ENCODE results near the gene ITFG2. TPM values are rescaled to one million over a fixed set of nuclear protein-coding genes. Genes with fewer than 3 reads are reported as not detected.
A peak's percentile ranks its signal among the peaks of the same experiment; 100 is the strongest.

Gene ITFG2
- total and polyA plus RNA-seq, 9 of the 15 experiments (the other 6 are each of a cell fraction or from before 2014, with no cell fraction given), result 15.0 to 22.8 (median 19.4) TPM

- TF ChIP-seq LARP7 (IDR thresholded peaks at IDR 0.05), result no peak
Observed at GRCh38 chr12:2793561-2793960, 18.9 kb upstream of the ITFG2 start (continued).

GRCh38 chr12:2794191-2794735 is 18.2 kb upstream of the ITFG2 start:
- ChIA-PET POLR2A (interaction anchor here (0.5 to 1.0 kb wide), 2 partner anchors 9 to 382 kb away, joined by 3 read pairs; no protein-coding TSS in a partner anchor), CTCF (ENCODE audit: low intra/inter-chr PET ratio) (no interaction called here)
- H3K9ac ChIP-seq (ENCODE audit: insufficient read depth in 1 of 2, low read depth in 2 of 2, low read length in 2 of 2), result peak overlapping the region in 1 of 2 experiments; percentile 51; a peak in 1 of 4 replicates
- H3K36me3 ChIP-seq (ENCODE audit: control insufficient read depth, insufficient read depth, low read length), result peaks cover 34% of the 10 kb centered on the region
- no peaks in the 10 kb centered on the region for H3K9me3 ChIP-seq (replicated peaks; ENCODE audit: control insufficient read depth, insufficient read depth, low read depth, low read length)
- in situ Hi-C loops (cut with MboI), result no loop called here
- no peak overlapping the region; the same call in 1 of the 2 replicates for H3K4me2 ChIP-seq (ENCODE audit: insufficient read depth, low read length)
- peaks cover 18 to 38% of the 10 kb centered on the region in 2 experiments; a peak in 4 of 5 replicates for H3K4me1 ChIP-seq (replicated peaks in 1 of 2; ENCODE audit: control insufficient read depth in 2 of 2, insufficient read depth in 2 of 2, low read length in 2 of 2)
- peak in 1 of 4 experiments; percentile 14 for DNase-seq (ENCODE audit: extremely low read depth in 1 of 4, low spot score in 3 of 4)
- no peaks in the 10 kb centered on the region for H3K9me1 ChIP-seq (ENCODE audit: control insufficient read depth, insufficient read depth, low read length)
- no peak; the same call in 2 of the 3 replicates for ATAC-seq
- H3K27me3 ChIP-seq (ENCODE audit: control insufficient read depth in 2 of 2, insufficient read depth in 2 of 2, low read length in 2 of 2), result no peaks in the 10 kb centered on the region
- intact Hi-C loops (cut with micrococcal nuclease), result no loop called here
- peaks cover 20% of the 10 kb centered on the region; the same call in 1 of the 2 replicates for H4K20me1 ChIP-seq (replicated peaks; ENCODE audit: control insufficient read depth, insufficient read depth, low read length)
- TSS peak; percentile 74 for BruUV-seq (replicated peaks)
- peak overlapping the region; percentile 68; the same call in 1 of the 3 replicates for H3K27ac ChIP-seq (ENCODE audit: extremely low read depth, low read depth, low read length)
- H3K4me3 ChIP-seq, result peak overlapping the region; percentile 70; the same call in 1 of the 2 replicates
- no peak for FAIRE-seq
- H2AFZ ChIP-seq (ENCODE audit: low read depth, low read length), result 0 out of 2 replicates have a peak overlapping the region, but pooled peaks have one; percentile 12
- WGBS (ENCODE audit: insufficient coverage, low coverage, missing lambda C conversion rate), result 64% methylated on average over 9 of the region's 49 CpGs
- peaks cover 40% of the 10 kb centered on the region for H3K79me2 ChIP-seq (ENCODE audit: control insufficient read depth, insufficient read depth, low read length)
- TF ChIP-seq RNF219 (CRISPR knock-in tag; IDR thresholded peaks at IDR 0.05), result no peak
- TF ChIP-seq MBD1 (CRISPR knock-in tag; IDR thresholded peaks at IDR 0.05), result 0 out of 2 replicates have a peak, but pooled peaks have one; percentile 5
- no peak for TF ChIP-seq ZBTB2 (IDR thresholded peaks at IDR 0.05)
- no peak for TF ChIP-seq ARHGAP35 (IDR thresholded peaks at IDR 0.05; ENCODE audit: partially characterized antibody)
- no peak for TF ChIP-seq MXI1 (IDR thresholded peaks at IDR 0.05; ENCODE audit: low read depth, low read length)
- no peak for TF ChIP-seq UBTF (IDR thresholded peaks at IDR 0.05; ENCODE audit: borderline replicate concordance in 1 of 2, low read depth in 2 of 2, low read length in 2 of 2)
- no peak for TF ChIP-seq HDAC8 (tag; IDR thresholded peaks at IDR 0.05)
- TF ChIP-seq TCFL5 (CRISPR knock-in tag; conservative IDR thresholded peaks at IDR 0.05), result no peak

Data from K562 (cell line).